Suprapubic skin (tissue), 4 donors: ENCODE data around the gene TMEM236.

Experiments
- EP300 ChIP-seq: sonication (generic); formaldehyde crosslinking; IDR thresholded peaks from one replicate; pipeline ENCODE4 v1.6.1; 2017; ENCODE audit warnings: antibody characterized with exemption
- POLR2A ChIP-seq, 2 donors: fragments of 450-650 bp; IDR thresholded peaks; one replicate each; pipeline ENCODE4 v1.6.1; 2017; ENCODE audit warnings: antibody characterized with exemption in 2 of 2, mild to moderate bottlenecking in 2 of 2, moderate library complexity in 2 of 2
- POLR2AphosphoS5 ChIP-seq, 3 donors: sonication (generic); formaldehyde crosslinking; IDR thresholded peaks; one replicate each; pipeline ENCODE4 v1.6.1; 2017; ENCODE audit warnings: antibody characterized with exemption in 3 of 3
- TF ChIP-seq, protein P1 (sequence below), 2 donors: fragments of 200-600 bp in 1 of 2; fragments of 450-650 bp in 1 of 2; sonication (generic) in 1 of 2; IDR thresholded peaks; one replicate each; pipeline ENCODE4 v1.5.1; 2016 to 2019; ENCODE audit warnings: antibody characterized with exemption in 2 of 2, mild to moderate bottlenecking in 1 of 2, moderate library complexity in 1 of 2

DNA sequence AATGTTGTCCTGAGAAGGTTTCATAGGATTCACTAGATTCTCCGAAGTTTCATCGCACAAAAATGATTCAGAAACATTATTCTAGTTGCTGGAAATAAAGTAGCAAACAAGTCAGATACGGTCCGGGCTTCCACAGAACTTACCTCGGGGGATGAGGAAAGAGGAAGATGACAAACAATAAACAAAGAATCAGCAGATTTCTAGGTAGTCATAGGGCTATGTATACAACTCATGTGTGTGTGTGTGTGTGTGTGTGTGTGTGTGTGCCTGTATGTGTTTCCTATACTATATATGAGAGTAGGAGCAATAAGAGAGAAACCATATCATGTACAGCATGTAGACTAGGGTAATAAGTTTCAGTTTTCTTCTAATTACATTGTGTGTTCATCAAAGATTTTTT is 16.5 kb downstream of the TMEM236 start:
- TF ChIP-seq POLR2AphosphoS5 (IDR thresholded peaks at IDR 0.05) (no peak), POLR2A (IDR thresholded peaks at IDR 0.05) (no peak), EP300 (no peak)
- TF ChIP-seq, protein P1, sequence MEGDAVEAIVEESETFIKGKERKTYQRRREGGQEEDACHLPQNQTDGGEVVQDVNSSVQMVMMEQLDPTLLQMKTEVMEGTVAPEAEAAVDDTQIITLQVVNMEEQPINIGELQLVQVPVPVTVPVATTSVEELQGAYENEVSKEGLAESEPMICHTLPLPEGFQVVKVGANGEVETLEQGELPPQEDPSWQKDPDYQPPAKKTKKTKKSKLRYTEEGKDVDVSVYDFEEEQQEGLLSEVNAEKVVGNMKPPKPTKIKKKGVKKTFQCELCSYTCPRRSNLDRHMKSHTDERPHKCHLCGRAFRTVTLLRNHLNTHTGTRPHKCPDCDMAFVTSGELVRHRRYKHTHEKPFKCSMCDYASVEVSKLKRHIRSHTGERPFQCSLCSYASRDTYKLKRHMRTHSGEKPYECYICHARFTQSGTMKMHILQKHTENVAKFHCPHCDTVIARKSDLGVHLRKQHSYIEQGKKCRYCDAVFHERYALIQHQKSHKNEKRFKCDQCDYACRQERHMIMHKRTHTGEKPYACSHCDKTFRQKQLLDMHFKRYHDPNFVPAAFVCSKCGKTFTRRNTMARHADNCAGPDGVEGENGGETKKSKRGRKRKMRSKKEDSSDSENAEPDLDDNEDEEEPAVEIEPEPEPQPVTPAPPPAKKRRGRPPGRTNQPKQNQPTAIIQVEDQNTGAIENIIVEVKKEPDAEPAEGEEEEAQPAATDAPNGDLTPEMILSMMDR (IDR thresholded peaks at IDR 0.05): no peak
